GM21367 (cell line): Measurements from ENCODE around the gene SLF2.

Source experiments
- ATAC-seq: cut with Tn5 transposase; IDR thresholded peaks from one replicate; pipeline ENCODE4 v1.9.1; 2021; ENCODE audit not compliant: unreplicated experiment

SLF2 gene

DNA sequence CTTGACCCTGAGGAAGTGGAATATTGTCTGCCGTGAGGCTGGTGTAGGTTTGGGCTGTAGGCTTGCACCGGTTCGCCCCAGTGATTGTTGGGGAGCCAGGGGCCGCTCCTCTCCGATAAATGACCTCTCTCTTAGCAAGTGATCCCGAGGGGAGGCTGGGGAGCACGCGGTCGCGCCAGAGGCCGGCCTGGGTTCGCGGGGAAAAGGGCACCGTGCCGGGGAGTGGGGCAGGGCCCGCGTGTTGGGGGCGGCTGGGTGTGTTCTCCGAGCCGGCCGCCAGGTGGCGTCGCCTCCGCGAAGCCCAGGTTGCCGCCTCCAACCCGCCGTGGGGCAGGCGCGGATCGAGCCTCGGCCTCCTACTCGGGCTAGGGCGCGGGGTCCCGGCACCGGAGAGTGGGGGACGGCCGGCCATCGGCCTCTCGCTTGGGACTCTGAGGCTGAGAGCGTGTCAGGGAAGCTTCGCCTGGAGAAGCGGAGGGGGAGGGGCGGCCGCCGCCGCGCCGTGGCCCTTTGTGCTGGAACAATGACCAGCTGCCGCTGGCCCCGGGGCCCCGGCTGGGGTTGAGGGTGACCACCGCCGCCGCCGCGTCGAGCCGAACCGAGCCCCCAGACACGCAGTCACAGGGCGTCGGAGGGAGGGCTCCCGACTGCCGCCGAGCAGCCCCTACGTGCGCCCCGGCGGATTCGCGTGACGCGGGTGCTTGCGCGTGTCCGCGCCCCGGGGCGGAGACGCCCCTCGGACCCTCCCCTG lies 86.4 kb downstream of the SLF2 start:
- no peak for ATAC-seq

DNA sequence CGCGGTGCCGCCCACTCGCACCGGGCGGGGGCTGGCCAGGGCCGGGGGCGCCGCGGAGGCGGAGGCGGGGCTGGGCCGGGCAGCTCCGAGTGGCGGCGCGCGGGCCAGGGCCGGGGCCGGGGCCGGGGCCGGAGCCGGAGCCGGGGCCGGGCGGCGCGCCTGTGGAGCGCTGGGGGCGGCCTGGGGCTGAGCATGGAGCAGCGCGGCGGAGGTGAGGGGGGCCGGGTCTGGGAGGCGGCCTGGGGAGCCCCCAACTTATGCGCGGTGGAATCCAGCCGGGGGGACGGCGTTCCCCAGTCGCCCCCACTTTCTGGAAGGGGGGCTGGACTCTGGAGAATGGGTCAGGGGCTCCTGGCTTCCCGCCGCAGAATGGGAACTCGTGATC lies 87.0 kb downstream of the SLF2 start, which contains the start of gene LZTS2:
Gene LZTS2 (plus strand): TSS at position 67 of the 385 bp plus-strand sequence. CDS start 2,731 bp downstream, outside the sequence.
- no peak for ATAC-seq

DNA sequence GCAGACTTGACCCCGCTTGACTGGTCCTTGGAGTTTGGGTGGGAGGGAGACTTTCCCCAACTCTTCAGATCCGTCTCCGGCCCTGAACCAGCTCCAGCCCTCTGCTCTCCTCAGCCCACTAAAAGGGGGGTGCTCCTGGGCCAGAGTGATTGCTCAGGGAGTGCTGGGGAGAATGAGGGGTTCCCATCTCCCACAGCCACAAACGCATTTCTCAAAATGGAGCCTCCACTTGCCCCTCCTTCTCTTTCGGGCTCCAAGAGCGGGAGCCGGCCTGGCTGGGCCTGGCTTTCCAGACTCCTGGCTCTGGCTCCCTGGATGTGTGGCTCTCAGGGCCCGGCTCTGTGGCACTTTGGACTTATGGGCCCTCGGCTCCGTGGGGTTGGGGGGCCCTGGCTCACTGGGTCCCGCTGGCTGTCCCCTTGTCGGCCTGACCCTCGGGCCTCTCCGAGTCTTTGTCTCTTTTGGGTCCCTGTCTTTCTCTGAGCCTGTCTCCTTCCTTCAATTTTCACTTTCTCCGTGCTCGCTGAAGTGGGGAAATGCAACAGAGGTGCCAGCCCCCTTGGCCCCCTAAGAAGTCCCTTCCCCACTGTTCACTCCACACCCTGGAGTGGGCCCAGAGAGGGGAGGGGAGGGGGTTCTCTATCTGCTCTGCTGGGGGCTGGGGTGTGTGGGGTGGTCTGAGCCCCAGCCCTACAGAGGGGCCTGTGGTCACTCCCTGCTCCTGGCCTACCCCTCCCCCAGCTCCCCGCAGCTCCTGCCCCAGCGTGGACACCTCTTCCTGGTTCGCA lies 87.6 kb downstream of the SLF2 start:
- ATAC-seq, result no peak

DNA sequence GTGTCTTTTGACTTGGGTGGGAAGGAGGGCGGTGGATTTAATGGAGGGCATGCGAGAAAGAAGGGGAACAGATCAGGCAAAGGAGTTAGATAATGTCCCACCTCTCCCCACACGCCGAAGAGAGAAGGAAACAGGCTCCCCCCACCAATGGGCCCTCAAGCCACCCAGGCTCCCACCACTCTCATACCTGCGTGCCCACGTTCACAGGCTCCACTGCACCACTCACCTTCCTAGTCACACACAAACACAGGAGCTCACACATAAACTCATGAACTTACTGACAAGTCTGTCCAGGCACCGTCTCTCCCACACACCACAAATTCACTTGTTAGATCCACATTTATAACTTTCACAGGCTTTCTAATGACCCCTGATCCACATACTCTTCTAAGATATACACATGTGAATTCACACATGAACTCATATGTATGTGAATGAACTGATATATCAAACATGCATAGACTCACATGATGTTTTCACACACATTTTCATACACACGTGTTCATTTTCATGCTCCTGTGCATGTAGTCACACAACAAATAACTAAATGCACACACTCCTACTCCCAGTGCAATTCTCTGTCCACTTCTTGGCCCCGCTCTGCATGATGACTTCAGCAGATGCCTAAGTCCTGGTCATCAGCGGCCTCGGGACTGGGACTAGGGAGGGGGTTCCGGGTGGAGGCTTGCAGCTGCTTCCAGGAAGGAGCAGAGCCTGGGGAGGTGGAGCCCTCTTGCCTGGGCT lies 88.3 kb downstream of the SLF2 start:
- ATAC-seq, result no peak

DNA sequence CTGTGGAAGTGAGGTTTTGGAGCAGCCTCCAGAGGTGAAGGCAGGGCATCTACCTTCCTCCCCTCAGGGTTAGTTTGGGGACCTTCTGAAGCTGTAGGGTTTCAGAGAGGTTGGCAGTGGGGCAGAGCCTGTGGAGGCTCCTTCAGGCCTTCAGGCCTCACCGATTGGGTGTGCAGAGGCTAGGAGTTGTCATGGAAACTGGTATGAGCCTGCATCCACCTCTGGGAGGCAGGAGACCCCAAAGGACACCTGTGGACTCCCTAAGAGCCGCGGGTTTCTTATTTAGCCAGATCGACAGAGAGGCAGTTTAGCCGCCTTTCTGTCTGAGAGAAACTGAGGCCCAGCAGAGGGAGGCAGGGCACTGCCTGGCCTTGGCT lies 88.9 kb downstream of the SLF2 start:
- ATAC-seq, result no peak

DNA sequence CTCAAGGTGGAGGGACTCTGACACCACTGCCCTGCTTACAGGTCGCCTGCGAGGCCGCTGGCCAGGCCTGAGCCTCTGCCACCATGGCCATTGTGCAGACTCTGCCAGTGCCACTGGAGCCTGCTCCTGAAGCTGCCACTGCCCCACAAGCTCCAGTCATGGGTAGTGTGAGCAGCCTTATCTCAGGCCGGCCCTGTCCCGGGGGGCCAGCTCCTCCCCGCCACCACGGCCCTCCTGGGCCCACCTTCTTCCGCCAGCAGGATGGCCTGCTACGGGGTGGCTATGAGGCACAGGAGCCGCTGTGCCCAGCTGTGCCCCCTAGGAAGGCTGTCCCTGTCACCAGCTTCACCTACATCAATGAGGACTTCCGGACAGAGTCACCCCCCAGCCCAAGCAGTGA lies 89.7 kb downstream of the SLF2 start:
- no peak for ATAC-seq

DNA sequence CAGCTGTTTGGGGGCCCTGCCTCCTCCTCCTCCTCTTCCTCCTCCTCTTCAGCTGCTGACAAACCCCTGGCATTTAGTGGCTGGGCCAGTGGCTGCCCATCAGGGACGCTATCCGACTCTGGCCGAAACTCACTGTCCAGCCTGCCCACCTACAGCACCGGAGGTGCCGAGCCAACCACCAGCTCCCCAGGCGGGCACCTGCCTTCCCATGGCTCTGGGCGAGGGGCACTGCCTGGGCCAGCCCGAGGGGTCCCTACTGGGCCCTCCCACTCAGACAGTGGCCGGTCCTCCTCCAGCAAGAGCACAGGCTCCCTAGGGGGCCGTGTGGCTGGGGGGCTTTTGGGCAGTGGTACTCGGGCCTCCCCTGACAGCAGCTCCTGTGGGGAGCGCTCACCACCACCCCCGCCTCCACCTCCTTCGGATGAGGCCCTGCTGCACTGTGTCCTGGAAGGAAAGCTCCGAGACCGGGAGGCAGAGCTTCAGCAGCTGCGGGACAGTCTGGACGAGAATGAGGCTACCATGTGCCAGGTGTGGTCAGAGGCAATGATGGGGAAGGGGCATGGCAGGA lies 91.0 kb downstream of the SLF2 start:
- ATAC-seq, result no peak

DNA sequence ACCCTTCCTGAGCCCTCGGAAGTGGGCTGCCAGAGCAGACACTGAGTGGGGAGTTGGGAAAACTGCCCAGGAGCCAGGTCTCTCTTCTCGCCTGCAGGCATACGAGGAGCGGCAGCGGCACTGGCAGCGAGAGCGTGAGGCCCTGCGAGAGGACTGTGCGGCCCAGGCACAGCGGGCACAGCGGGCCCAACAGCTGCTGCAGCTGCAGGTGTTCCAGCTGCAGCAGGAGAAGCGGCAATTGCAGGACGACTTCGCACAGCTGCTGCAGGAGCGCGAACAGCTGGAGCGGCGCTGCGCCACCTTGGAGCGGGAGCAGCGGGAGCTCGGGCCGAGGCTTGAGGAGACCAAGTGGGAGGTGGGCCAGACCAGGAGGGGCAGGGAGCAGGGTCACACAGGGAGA lies 92.6 kb downstream of the SLF2 start:
- no peak for ATAC-seq

DNA sequence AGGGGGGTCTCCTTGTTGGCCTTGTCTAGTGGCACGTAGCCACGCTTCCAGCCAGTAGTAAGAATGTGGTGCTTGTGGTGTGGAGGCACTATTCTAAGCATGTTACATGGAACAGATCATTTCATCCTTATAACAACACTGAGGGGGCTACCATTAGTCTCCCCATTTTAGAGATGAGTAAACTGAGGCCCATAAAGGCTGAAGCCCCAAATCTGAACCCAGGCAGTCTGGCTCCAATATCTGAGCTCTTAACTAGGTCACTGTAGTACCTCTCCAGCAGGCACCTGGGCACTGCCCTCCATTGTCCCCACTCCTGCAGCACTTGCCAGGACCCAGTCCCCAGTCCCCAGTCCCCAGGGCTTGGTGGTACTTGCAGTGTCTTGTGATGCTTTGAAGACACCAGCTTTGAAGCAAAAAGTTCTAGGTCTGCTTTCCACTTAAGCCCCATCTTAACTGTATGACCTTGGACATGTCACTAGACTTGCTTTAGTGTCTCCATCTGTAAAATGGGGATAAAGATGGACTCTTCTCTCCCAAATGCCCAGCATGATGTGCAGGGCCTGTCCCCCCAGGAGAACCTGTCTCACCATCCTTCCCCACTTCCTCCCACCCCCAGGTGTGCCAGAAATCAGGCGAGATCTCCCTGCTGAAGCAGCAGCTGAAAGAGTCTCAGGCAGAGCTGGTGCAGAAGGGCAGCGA lies 93.3 kb downstream of the SLF2 start:
- no peak for ATAC-seq

DNA sequence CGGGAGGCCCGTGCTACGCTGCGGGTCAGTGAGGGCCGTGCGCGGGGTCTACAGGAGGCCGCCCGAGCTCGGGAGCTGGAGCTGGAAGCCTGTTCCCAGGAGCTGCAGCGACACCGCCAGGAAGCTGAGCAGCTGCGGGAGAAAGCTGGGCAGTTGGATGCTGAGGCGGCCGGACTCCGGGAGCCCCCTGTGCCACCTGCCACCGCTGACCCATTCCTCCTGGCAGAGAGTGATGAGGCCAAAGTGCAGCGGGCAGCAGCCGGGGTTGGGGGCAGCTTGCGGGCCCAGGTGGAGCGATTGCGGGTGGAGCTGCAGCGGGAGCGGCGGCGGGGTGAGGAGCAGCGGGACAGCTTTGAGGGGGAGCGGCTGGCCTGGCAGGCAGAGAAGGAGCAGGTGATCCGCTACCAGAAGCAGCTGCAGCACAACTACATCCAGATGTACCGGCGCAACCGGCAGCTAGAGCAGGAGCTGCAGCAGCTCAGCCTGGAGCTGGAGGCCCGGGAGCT lies 93.9 kb downstream of the SLF2 start:
- no peak for ATAC-seq

DNA sequence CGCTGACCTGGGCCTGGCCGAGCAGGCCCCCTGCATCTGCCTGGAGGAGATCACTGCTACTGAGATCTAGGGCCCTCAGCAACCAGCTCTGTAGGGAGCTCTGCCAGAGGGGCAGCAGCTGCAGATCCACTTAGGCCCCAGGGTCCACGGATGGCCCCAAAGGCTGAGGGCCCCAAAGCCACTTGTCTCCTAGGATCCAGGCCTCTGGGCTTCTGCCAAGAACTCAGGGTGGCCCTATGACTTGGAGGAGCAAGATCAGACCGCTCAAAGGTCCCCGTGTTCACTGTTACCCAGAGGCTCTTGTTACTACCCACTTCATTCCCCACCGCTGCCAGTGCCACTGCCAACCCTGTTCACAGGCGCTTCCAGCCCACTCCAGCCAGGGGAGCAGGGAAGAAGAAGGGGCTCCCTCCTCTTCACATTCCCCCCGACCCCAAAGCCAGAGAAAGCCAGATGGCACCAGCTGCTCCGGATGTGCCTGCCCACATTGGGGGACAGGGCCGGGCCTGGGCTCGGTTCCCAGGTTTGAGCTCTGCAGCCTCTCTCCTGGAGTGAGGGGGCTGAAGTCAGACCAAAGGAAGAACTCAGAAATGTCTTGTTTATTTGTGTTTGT lies 94.4 kb downstream of the SLF2 start:
- no peak for ATAC-seq

DNA sequence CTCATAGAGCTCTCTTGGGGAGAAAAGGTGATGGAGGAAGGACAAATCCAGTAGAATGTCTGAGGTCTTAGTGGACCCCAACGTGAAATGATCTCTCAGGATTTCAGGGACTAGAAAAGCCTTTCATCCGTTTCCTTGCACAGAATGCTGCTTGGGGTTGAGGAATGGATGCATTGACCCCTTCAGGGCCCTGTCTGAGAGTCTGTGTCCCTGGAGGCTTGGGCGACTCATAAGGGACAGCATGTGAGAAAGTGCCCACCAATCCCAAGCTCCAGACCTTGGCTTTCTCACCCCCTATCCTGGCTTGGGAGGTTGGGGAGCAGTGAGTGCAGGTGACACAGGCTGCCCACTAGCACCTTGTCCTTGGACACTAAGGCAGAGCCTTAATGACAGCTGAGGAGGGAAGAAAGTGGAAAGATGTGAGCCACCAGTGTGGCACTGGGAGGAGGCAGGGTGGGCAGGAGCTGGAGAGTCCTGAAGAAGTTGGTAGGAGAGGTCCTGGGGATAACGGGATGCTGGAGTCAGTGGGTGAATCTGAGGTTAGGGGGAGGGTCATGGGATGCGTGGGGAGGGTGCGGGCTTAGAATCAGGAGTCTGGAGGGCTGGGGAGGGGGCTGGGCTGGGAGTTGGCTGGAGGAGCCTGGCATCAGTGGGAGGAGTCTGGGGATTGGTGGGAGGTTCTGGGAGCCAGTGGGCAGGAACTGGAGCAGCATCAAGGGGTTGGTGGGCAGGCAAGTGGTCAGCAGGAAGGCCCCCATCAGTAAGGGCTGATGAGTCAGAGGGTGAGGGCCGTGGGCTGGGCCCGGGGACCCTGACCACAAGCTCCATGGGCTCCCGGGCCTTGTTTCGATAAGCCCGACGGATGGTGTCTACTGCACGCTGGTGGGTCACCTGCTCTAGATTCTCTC lies 95.4 kb downstream of the SLF2 start:
- no peak for ATAC-seq

DNA sequence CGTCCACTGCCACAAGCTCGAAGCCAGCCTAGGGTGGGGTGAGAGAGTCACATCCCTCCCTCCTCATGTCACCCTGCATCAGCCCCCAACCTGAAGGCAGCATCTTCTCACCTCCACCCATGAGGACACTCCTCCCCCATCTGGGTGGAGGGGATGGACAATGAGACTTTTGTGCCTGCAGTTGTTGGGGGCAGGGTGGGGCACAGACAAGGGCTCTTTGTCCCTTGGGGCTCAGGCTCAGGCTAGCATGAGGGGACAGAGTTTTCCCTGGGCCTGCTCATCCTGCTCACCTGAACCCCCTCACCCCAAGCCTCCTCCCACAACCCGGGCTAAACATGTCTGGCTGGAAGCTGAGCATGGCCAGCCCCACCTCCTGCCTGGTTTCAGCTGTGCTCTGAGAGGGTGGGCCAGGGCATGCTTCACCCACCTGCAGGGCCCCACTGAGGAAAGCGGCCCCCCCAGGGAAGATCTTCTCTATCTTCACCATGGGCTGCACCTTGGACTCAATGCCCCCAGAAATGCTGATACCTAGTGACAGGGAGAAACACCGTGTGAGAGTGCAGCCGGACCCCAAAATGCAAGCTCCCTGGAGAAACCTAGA lies 96.2 kb downstream of the SLF2 start:
- no peak for ATAC-seq

DNA sequence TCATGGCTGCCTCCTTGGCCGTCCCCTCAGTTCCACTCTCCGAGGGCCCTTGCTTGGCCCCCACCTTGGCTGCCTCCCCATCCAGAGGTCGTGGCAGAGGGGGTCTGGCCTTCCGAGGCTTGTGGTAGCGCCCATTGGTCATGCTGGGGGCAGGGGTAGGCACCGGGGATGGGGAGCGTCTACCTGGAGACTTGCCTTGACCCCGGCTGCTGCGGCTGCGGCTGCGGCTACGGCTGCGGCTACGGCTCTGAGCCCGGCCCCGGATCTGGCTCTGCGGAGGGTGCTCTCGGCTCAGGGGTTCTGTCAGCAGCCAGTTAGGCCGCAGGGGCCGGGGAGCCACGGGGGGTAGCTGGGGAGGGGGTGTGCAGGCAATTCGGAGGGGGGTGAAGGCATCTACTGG lies 97.6 kb downstream of the SLF2 start:
- ATAC-seq, result no peak

DNA sequence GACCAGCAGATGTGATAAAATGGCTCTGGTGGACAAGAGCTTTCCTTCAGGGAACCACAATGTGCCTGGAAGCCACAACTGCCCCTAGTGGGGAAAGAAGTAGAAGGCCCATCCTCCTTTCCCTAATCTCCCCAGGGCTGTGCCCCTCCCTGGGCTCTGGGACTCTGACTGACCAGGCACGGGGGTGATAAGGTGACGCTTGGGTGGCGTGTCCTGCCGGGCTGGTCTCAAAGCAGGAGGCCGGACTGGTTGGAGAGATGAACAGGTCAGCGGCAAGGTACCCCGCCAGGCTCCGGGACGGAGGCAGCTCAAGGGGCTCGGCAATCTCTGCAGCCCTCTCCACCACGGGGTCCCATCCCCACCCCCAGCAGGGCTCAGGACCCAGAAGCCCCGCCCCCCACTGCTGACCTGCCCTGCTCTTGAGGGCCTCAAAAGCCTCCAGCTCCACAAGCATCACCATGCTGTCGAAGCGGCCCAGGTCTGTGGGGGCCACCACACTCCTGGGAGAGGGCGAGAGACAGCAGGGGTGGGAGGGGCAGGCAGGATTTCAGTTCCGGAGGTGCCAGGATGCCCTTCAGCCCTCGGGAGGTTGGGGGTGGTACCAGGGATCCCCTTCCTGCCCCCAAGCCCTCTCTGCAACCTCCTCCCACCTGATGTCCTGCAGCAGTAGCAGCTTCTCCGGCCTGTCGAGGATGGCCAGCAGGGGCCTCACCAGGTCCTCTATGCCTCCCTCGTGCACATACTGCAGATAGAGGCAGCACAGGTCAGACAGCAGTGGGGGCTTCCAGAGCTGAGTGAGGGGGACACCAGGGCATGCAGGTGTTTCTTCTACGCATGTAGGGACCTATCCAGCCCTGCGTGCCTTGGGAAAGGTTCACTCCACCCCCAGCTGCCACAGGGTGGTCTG lies 99.0 kb downstream of the SLF2 start:
- no peak for ATAC-seq

DNA sequence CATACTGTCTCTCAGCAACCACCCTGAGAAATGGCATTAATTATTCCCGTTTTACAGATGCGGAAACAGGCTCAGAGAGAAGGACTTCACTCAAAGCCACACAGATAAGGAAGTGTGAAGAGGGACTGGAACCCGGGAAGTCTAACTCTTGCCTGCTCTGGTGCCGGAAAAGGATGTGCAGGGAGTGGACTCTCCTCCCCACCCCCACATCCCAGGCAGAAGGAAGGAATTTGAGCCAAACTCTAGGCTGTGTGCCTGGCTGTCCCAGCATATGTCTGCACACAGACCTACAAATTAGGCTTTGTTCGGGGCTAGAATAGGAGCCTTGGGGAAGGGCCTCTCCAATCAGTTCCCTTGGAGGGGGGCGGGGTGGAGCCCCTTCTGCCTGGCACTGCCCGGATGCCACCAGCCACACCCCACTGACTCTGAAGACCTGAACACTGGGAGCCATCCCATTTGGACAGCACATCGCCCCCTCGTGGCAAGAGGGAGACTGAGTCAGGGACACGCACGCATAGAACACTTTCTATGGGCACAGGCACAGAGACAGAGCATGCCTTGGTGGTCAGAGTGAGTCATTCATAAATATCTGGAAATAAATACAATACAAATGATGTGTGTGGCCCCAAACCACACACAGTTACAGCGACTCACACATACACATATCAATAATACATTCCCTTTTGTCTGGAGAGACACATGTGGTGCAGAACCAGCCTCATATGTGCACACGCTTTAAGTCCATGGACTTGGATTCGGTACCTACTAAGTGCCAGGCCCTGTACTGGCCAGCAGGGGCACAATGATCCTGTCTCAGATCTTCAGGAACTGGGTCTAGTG lies 100.0 kb downstream of the SLF2 start:
- ATAC-seq, result peak; percentile 76

DNA sequence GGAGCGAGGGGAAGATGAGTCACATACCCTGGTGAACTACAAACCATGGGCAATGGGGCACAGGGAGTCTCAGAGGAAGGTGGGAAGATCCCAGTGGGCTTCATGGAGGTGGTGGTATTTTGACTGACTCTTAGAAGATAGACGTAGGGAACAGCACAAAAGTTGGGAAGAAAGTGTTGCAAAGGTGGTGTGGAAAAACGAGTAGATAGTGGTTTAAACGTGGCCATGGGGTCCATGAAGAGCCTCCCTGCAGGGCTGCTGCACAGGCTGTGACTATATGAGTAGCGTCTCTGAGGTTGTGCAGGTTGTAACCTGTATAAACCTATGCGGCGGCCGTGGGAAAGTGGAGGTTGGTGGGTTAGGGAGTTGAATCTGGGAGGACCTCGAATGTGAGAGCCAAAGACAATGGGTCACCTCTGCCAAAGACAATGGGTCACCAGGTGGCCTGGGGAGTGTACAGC lies 100.6 kb downstream of the SLF2 start:
- no peak for ATAC-seq
